Measurements from ENCODE around the gene TRPC1. TPM values are rescaled to one million over a fixed set of nuclear protein-coding genes. Genes with fewer than 3 reads are reported as not detected.
A peak's percentile ranks its signal among the peaks of the same experiment; 100 is the strongest.

TRPC1 gene
- total RNA-seq, 1 experiment from 2014 or later = 3.8 TPM

DNA sequence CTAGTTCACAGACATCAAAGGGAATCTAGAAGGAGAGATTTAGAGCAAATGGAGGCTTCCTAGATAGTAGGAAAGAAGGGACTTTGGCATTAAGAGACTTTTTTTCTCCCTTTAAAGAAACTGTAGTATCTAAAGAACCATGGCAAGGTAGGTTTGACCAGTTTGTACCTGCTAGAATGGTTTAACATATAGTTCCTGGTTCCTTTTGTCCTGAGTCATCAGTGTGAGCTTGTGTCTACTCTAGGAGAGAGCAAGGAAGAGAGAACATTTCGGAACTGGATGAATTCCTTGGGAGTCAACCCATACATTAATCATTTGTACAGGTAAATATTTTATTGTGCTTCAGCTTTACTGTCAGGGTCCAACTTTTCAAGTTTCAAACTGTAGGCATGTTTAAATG is 29.6 kb upstream of the TRPC1 start:
- CTCF ChIA-PET = no interaction called here
- POLR2A ChIA-PET (ENCODE audit: unreplicated experiment) = interaction anchor here (0.5 kb wide), 1 partner anchor 331 kb away, joined by 3 read pairs; no protein-coding TSS in a partner anchor
- Histone ChIP-seq H3F3A (ENCODE audit: insufficient read depth, low read depth) (no peaks in the 10 kb centered on the region), H4K20me1 (ENCODE audit: insufficient read depth) (no peaks in the 10 kb centered on the region), H3K9me3 (ENCODE audit: insufficient read depth, low read depth) (no peaks in the 10 kb centered on the region), H3K4me2 (no peak overlapping the region), H2AFZ (no peak overlapping the region), H3K27ac (0 out of 2 replicates have a peak overlapping the region, but pooled peaks have one; percentile 28), H3K27me3 (ENCODE audit: insufficient read depth, low read depth) (no peaks in the 10 kb centered on the region), H3K9me2 (ENCODE audit: insufficient read depth) (no peaks in the 10 kb centered on the region), H3K79me2 (ENCODE audit: low read depth) (no peaks in the 10 kb centered on the region), H3K4me3 (no peak overlapping the region), H3K36me3 (ENCODE audit: low read depth) (no peaks in the 10 kb centered on the region), H3K4me1 (replicated peaks; ENCODE audit: insufficient read depth) (no peaks in the 10 kb centered on the region)
- DNase-seq = peak in 1 of 2 experiments; percentile 55
- intact Hi-C loops (cut with micrococcal nuclease; ENCODE audit: unreplicated experiment) = no loop called here
- TF ChIP-seq, protein P1, sequence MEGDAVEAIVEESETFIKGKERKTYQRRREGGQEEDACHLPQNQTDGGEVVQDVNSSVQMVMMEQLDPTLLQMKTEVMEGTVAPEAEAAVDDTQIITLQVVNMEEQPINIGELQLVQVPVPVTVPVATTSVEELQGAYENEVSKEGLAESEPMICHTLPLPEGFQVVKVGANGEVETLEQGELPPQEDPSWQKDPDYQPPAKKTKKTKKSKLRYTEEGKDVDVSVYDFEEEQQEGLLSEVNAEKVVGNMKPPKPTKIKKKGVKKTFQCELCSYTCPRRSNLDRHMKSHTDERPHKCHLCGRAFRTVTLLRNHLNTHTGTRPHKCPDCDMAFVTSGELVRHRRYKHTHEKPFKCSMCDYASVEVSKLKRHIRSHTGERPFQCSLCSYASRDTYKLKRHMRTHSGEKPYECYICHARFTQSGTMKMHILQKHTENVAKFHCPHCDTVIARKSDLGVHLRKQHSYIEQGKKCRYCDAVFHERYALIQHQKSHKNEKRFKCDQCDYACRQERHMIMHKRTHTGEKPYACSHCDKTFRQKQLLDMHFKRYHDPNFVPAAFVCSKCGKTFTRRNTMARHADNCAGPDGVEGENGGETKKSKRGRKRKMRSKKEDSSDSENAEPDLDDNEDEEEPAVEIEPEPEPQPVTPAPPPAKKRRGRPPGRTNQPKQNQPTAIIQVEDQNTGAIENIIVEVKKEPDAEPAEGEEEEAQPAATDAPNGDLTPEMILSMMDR (conservative IDR thresholded peaks at IDR 0.05) = no peak
- no peak for TF ChIP-seq EZH2 (IDR thresholded peaks at IDR 0.05; ENCODE audit: low read depth)
- no TSS peak for BruUV-seq (replicated peaks)

DNA sequence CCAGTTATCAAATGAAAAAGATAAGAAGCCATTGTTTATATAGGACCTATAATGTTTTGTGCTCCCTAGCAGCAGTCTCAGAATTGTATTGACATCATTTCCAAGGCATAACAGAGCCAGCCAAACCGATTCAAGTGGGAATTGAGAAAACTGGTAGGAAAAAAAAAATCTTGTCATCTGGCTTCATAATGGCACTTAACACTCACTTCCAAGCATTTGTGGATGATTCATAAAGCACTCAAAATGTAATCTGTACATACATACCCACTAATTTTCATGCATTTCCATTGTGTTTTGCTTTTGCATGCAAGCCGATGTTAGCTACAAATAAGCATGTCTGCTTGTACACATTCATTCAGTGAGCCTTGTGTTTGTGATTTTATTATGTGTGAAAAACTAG is 18.6 kb upstream of the TRPC1 start:
- no peak for DNase-seq
- Histone ChIP-seq H3F3A (ENCODE audit: insufficient read depth, low read depth) (0 out of 2 replicates have a peak, but pooled peaks cover 4% of the 10 kb centered on the region), H3K79me2 (ENCODE audit: low read depth) (no peaks in the 10 kb centered on the region), H3K9me3 (ENCODE audit: insufficient read depth, low read depth) (no peaks in the 10 kb centered on the region), H3K4me3 (no peak overlapping the region), H3K27me3 (ENCODE audit: insufficient read depth, low read depth) (no peaks in the 10 kb centered on the region), H2AFZ (no peak overlapping the region), H3K27ac (no peak overlapping the region), H3K9me2 (ENCODE audit: insufficient read depth) (no peaks in the 10 kb centered on the region), H4K20me1 (ENCODE audit: insufficient read depth) (no peaks in the 10 kb centered on the region), H3K4me2 (no peak overlapping the region), H3K36me3 (ENCODE audit: low read depth) (peaks cover 6% of the 10 kb centered on the region; the same call in 1 of the 2 replicates), H3K4me1 (replicated peaks; ENCODE audit: insufficient read depth) (no peaks in the 10 kb centered on the region)
- no TSS peak for BruUV-seq (replicated peaks)
- CTCF ChIA-PET = interaction anchor here (0.7 kb wide), 3 partner anchors 14 to 1395 kb away, joined by 3 to 8 read pairs (median 4); no protein-coding TSS in a partner anchor
- POLR2A ChIA-PET (ENCODE audit: unreplicated experiment) = no interaction called here
- TF ChIP-seq EZH2 (IDR thresholded peaks at IDR 0.05; ENCODE audit: low read depth) = no peak
- TF ChIP-seq, protein P1 (conservative IDR thresholded peaks at IDR 0.05) = no peak
- intact Hi-C loops (cut with micrococcal nuclease; ENCODE audit: unreplicated experiment) = no loop called here

DNA sequence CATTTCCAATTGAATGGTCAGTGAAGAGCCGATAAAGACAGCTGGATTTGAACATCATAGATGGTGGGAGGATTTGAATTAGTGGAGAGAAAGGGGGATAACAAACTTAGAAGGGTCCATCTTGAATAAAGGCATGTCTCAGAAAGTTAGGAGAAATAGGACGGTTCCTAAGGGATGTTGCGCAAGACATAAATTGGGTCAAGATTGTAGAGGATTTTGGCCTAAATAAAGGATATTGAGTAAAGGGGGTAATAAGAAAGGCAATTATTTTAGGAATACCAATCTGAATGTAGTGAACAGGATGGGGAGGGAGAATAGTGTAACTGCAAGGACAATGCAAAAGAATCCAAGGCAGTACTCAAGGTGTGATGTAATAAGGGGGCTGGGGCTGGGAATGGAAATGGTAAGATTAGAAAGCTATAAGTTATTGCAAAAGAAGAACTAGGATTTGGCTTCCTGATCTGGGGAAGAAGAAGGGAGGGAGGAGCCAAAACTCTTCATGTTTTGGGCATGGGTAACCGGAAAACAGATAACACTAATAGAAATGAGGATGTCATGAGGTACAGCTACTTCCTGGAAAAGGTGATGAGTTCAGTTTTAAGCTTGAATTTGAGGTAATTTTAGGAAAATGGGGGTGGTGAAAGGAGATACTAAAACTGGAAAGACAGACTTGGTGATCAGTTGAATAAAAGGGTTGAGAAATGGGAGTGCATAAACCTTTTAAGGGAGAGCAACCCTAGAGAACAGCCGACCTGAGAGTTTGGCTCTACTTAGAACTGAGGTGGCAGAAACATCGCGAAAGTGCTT is 17.3 kb upstream of the TRPC1 start:
- Histone ChIP-seq H3K4me1 (replicated peaks; ENCODE audit: insufficient read depth) (no peaks in the 10 kb centered on the region), H3K9me3 (ENCODE audit: insufficient read depth, low read depth) (no peaks in the 10 kb centered on the region)

More for the DNA sequence above, 17.3 kb upstream of the TRPC1 start:
- no peaks in the 10 kb centered on the region for H3K9me2 ChIP-seq (ENCODE audit: insufficient read depth)
- intact Hi-C loops (cut with micrococcal nuclease; ENCODE audit: unreplicated experiment) = no loop called here
- POLR2A ChIA-PET (ENCODE audit: unreplicated experiment) = no interaction called here
- H3K27ac ChIP-seq = no peak overlapping the region
- H3K79me2 ChIP-seq (ENCODE audit: low read depth) = no peaks in the 10 kb centered on the region
- TF ChIP-seq, protein P1 (conservative IDR thresholded peaks at IDR 0.05) = no peak
- CTCF ChIA-PET = no interaction called here
- H2AFZ ChIP-seq = no peak overlapping the region
- no peaks in the 10 kb centered on the region for H4K20me1 ChIP-seq (ENCODE audit: insufficient read depth)
- no peak for DNase-seq
- no peak overlapping the region for H3K4me2 ChIP-seq
- 0 out of 2 replicates have a peak, but pooled peaks cover 4% of the 10 kb centered on the region for H3F3A ChIP-seq (ENCODE audit: insufficient read depth, low read depth)
- H3K27me3 ChIP-seq (ENCODE audit: insufficient read depth, low read depth) = no peaks in the 10 kb centered on the region
- peaks cover 6% of the 10 kb centered on the region for H3K36me3 ChIP-seq (ENCODE audit: low read depth)
- no peak overlapping the region for H3K4me3 ChIP-seq
- no TSS peak for BruUV-seq (replicated peaks)
